Left ventricle myocardium inferior (tissue), 1 donor: ENCODE measurements around the gene DCAF6. TPM values are rescaled to one million over a fixed set of nuclear protein-coding genes. Genes with fewer than 3 reads are reported as not detected.
"Not testable (repeated sequence)": the region's sequence is repeated elsewhere in the genome, so short reads cannot be mapped to it uniquely, and the experiment has no call there.

Experiments
- DNase-seq: peaks from one replicate; pipeline ENCODE4 v3.0.0-alpha.2; 2020
- H3K27ac ChIP-seq: fragments of 200-600 bp; replicated peaks from 2 replicates; pipeline ENCODE4 v1.8.0; 2021
- H3K27me3 ChIP-seq: fragments of 200-600 bp; 2 replicates; pipeline ENCODE4 v1.8.0; 2021; ENCODE audit warnings: low read depth
- H3K36me3 ChIP-seq: fragments of 200-600 bp; 2 replicates; pipeline ENCODE4 v1.8.0; 2021
- H3K4me1 ChIP-seq: fragments of 200-600 bp; 2 replicates; pipeline ENCODE4 v1.8.0; 2021
- H3K4me3 ChIP-seq: fragments of 200-600 bp; 2 replicates; pipeline ENCODE4 v1.8.0; 2021; ENCODE audit warnings: mild to moderate bottlenecking, moderate library complexity
- H3K9me3 ChIP-seq: fragments of 200-600 bp; replicated peaks from 2 replicates; pipeline ENCODE4 v1.8.0; 2021
- CTCF ChIP-seq: fragments of 200-600 bp; IDR thresholded peaks from 2 replicates; pipeline ENCODE4 v1.8.0; 2021; ENCODE audit warnings: antibody characterized with exemption, mild to moderate bottlenecking, borderline replicate concordance
- intact Hi-C: fragments of 100-400 bp; cut with micrococcal nuclease; formaldehyde crosslinking; loops from one replicate; pipeline ENCODE4 v1.11.0; 2022
- total RNA-seq: library from RNA; stranded (reverse); fragmentation: NEBNext Ultra II Directional; extraction: Animal tissue kit (Norgen Biotek cat#: 25700); gene quantifications from one replicate; pipeline ENCODE4 v1.2.1, GENCODE V29; 2021
- donor health status: DM: no; HTN: yes; CAD: no; lungs with severe emphysema.

Gene DCAF6
- total RNA-seq, 1 donor from 2014 or later, result 196 TPM

- intact Hi-C loops, result no loop called here
- DNase-seq, result no peak
- H3K27ac ChIP-seq, result peak overlapping the region; percentile 47
Observed at GRCh38 chr1:168053681-168054080, 117.2 kb downstream of the DCAF6 start.

GRCh38 chr1:168054117-168054516 lies 117.6 kb downstream of the DCAF6 start:
- H3K9me3 ChIP-seq, result no peaks in the 10 kb centered on the region
- no peak for TF ChIP-seq CTCF
- H3K27ac ChIP-seq, result peak overlapping the region; percentile 47
- H3K4me3 ChIP-seq, result no peak overlapping the region
- intact Hi-C loops, result no loop called here
- DNase-seq, result no peak
- H3K36me3 ChIP-seq, result no peaks in the 10 kb centered on the region
- peaks cover 44% of the 10 kb centered on the region for H3K4me1 ChIP-seq
- H3K27me3 ChIP-seq, result no peaks in the 10 kb centered on the region

More at GRCh38 chr1:168053681-168054080, 117.2 kb downstream of the DCAF6 start:
- no peak overlapping the region for H3K4me3 ChIP-seq
- H3K9me3 ChIP-seq, result no peaks in the 10 kb centered on the region
- H3K4me1 ChIP-seq, result peaks cover 44% of the 10 kb centered on the region
- no peaks in the 10 kb centered on the region for H3K36me3 ChIP-seq
- H3K27me3 ChIP-seq, result no peaks in the 10 kb centered on the region
- TF ChIP-seq CTCF, result no peak

GRCh38 chr1:168056152-168056551 lies 119.7 kb downstream of the DCAF6 start:
- H3K4me3 ChIP-seq, H3K27me3 ChIP-seq, H3K9me3 ChIP-seq, H3K27ac ChIP-seq, DNase-seq, intact Hi-C loops, H3K36me3 ChIP-seq: not testable (repeated sequence)
- H3K4me1 ChIP-seq, result peaks cover 32% of the 10 kb centered on the region

GRCh38 chr1:168057355-168057754 lies 120.9 kb downstream of the DCAF6 start:
- TF ChIP-seq CTCF, result no peak
- H3K4me3 ChIP-seq, result no peak overlapping the region
- no peak for DNase-seq
- peaks cover 25% of the 10 kb centered on the region for H3K4me1 ChIP-seq
- no peak overlapping the region for H3K27ac ChIP-seq
- peaks cover 6% of the 10 kb centered on the region for H3K36me3 ChIP-seq
- no peaks in the 10 kb centered on the region for H3K27me3 ChIP-seq
- no peaks in the 10 kb centered on the region for H3K9me3 ChIP-seq
- intact Hi-C loops, result no loop called here

GRCh38 chr1:168057921-168058320 lies 121.4 kb downstream of the DCAF6 start:
- Histone ChIP-seq H3K27ac (no peak overlapping the region), H3K9me3 (no peaks in the 10 kb centered on the region), H3K27me3 (no peaks in the 10 kb centered on the region), H3K36me3 (peaks cover 6% of the 10 kb centered on the region), H3K4me3 (no peak overlapping the region), H3K4me1 (peaks cover 20% of the 10 kb centered on the region)
- no peak for DNase-seq
- no peak for TF ChIP-seq CTCF
- intact Hi-C loops, result no loop called here

GRCh38 chr1:168064216-168064615 lies 127.7 kb downstream of the DCAF6 start:
- H3K27me3 ChIP-seq, result no peaks in the 10 kb centered on the region
- H3K4me1 ChIP-seq, result no peaks in the 10 kb centered on the region
- no peak overlapping the region for H3K27ac ChIP-seq
- peaks cover 60% of the 10 kb centered on the region for H3K36me3 ChIP-seq
- DNase-seq, result no peak
- intact Hi-C loops, result no loop called here
- no peaks in the 10 kb centered on the region for H3K9me3 ChIP-seq
- TF ChIP-seq CTCF, result no peak
- no peak overlapping the region for H3K4me3 ChIP-seq
